ENCODE results near the gene C6orf15. TPM values are rescaled to one million over a fixed set of nuclear protein-coding genes. Genes with fewer than 3 reads are reported as not detected.

Gene C6orf15
- polyA plus RNA-seq, 2 of the 4 experiments (the other 2 are of a cell fraction): not detected

GRCh38 chr6:31143148-31143547 lies 30.8 kb upstream of the C6orf15 start:
- FAIRE-seq: no peak
- Histone ChIP-seq H3K4me2 (no peak overlapping the region), H3K4me3 (no peak overlapping the region), H3K4me1 (peaks cover 7% of the 10 kb centered on the region; the same call in 2 of the 3 replicates), H3K9me3 (no peaks in the 10 kb centered on the region), H3K27ac (no peak overlapping the region)
- TF ChIP-seq POLR2A (IDR thresholded peaks at IDR 0.05; ENCODE audit: low read length): no peak
- no peak for TF ChIP-seq ZNF302 (CRISPR knock-in tag; IDR thresholded peaks at IDR 0.05)
- TF ChIP-seq CBX2 (IDR thresholded peaks at IDR 0.05; ENCODE audit: borderline replicate concordance, low read depth): no peak
- TF ChIP-seq MAZ (IDR thresholded peaks at IDR 0.05; ENCODE audit: borderline replicate concordance, low read depth, low read length): no peak
- TF ChIP-seq CEBPB (IDR thresholded peaks at IDR 0.05): no peak
- no peak for TF ChIP-seq EP300 (IDR thresholded peaks at IDR 0.05)
- ChIA-PET POLR2A (no interaction called here), CTCF (interaction anchor here (1.0 to 2.3 kb wide), 3 partner anchors 9 to 54 kb away, joined by 3 to 5 read pairs (median 4); no protein-coding TSS in a partner anchor)
- DNase-seq (ENCODE audit: low read depth in 1 of 2, low spot score in 1 of 2): no peak
- peak in 1 of 2 experiments; percentile 25; a peak in 2 of 6 replicates for ATAC-seq
- 72% methylated on average over 10 of the region's 11 CpGs for WGBS (ENCODE audit: missing lambda C conversion rate)

GRCh38 chr6:31142361-31142761 lies 30.0 kb upstream of the C6orf15 start:
- ChIA-PET POLR2A (no interaction called here), CTCF (interaction anchor here (0.9 to 2.3 kb wide), 3 partner anchors 10 to 224 kb away, joined by 3 to 5 read pairs (median 3); no protein-coding TSS in a partner anchor)
- WGBS (ENCODE audit: missing lambda C conversion rate): 58% methylated on average over 2 of the region's 2 CpGs
- DNase-seq (ENCODE audit: low read depth in 1 of 2, low spot score in 1 of 2): no peak
- no peaks in the 10 kb centered on the region for H3K9me3 ChIP-seq
- TF ChIP-seq MAZ (IDR thresholded peaks at IDR 0.05; ENCODE audit: borderline replicate concordance, low read depth, low read length) (no peak), FOXS1 (CRISPR knock-in tag; IDR thresholded peaks at IDR 0.05) (no peak), BHLHE40 (IDR thresholded peaks at IDR 0.05; ENCODE audit: low read depth, low read length) (no peak), CBX2 (IDR thresholded peaks at IDR 0.05; ENCODE audit: borderline replicate concordance, low read depth) (no peak), POLR2A (IDR thresholded peaks at IDR 0.05; ENCODE audit: low read length) (no peak), MYC (IDR thresholded peaks at IDR 0.05; ENCODE audit: borderline replicate concordance, low read length) (no peak), EHF (CRISPR knock-in tag; IDR thresholded peaks at IDR 0.05) (no peak), HOXB5 (CRISPR knock-in tag; IDR thresholded peaks at IDR 0.05) (no peak), NFE2L2 (conservative IDR thresholded peaks at IDR 0.05; ENCODE audit: low read length) (no peak), KDM5A (IDR thresholded peaks at IDR 0.05) (no peak), TP53 (CRISPR knock-in tag; IDR thresholded peaks at IDR 0.05) (no peak), HOXB13 (CRISPR knock-in tag; IDR thresholded peaks at IDR 0.05; ENCODE audit: low read depth) (no peak)
- no peak overlapping the region for H3K4me3 ChIP-seq
- H3K4me1 ChIP-seq: peaks cover 10% of the 10 kb centered on the region; the same call in 2 of the 3 replicates
- FAIRE-seq: no peak
- ATAC-seq: no peak
- no peak overlapping the region for H3K4me2 ChIP-seq
- no peak overlapping the region for H3K27ac ChIP-seq

- 73% methylated on average over 10 of the region's 15 CpGs for WGBS (ENCODE audit: missing lambda C conversion rate)
- ATAC-seq (no peak), FAIRE-seq (no peak), DNase-seq (ENCODE audit: low read depth in 1 of 2, low spot score in 1 of 2) (no peak)
- no peak overlapping the region for H3K4me3 ChIP-seq
- H3K4me1 ChIP-seq: peaks cover 10% of the 10 kb centered on the region; the same call in 2 of the 3 replicates
- H3K27ac ChIP-seq: no peak overlapping the region
- no peak overlapping the region for H3K4me2 ChIP-seq
- POLR2A ChIA-PET: no interaction called here
- no peaks in the 10 kb centered on the region for H3K9me3 ChIP-seq
- TF ChIP-seq HOXB5 (CRISPR knock-in tag; IDR thresholded peaks at IDR 0.05) (no peak), EHMT2 (IDR thresholded peaks at IDR 0.05; ENCODE audit: low read depth) (no peak), FOSL2 (IDR thresholded peaks at IDR 0.05) (no peak), FOSL2 (CRISPR knock-in tag; IDR thresholded peaks at IDR 0.05) (no peak), NFE2L2 (conservative IDR thresholded peaks at IDR 0.05; ENCODE audit: low read length) (no peak), USF2 (IDR thresholded peaks at IDR 0.05) (no peak), NR3C1 (IDR thresholded peaks at IDR 0.05) (no peak), E2F6 (IDR thresholded peaks at IDR 0.05; ENCODE audit: borderline replicate concordance, low read depth) (no peak)
- CTCF ChIA-PET: interaction anchor here (1.2 to 5.1 kb wide), 4 partner anchors 10 to 226 kb away, joined by 5 to 70 read pairs (median 8); no protein-coding TSS in a partner anchor
Measured at GRCh38 chr6:31140643-31141042, 28.3 kb upstream of the C6orf15 start.
